HG02981 (cell line): ENCODE results near the gene RNF168.
A peak's percentile ranks its signal among the peaks of the same experiment; 100 is the strongest.
"Not testable (repeated sequence)": the region's sequence is repeated elsewhere in the genome, so short reads cannot be mapped to it uniquely, and the experiment has no call there.

Source experiments
- ATAC-seq: cut with Tn5 transposase; IDR thresholded peaks from one replicate; pipeline ENCODE4 v1.9.1; 2021; ENCODE audit warnings: mild to moderate bottlenecking, moderate library complexity; ENCODE audit not compliant: unreplicated experiment

The RNF168 gene

GRCh38 chr3:196514913-196515621, 11.5 kb upstream of the RNF168 start, which contains the start of gene SMCO1:
Gene SMCO1 (minus strand): TSS chr3:196515346. CDS start chr3:196515209, 137 bp downstream.
- ATAC-seq, result no peak

DNA sequence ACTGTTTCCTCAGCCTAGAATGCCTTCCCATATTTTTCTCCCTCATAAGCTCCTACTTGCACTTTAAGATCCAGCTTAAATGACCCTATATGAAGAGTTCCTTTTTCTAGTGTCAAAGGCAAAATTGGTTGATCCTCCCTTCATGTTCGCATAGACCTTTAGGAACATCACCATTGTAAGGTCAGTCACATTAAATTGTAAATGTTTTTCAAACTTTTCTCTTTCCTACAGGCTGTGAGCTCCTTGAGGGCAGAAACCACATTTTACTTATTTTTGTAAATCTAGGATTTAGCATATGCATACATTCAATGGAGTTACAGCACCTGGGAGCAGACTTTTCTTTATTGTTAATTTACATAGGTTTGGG, 10.8 kb upstream of the RNF168 start:
- no peak for ATAC-seq

- no peak for ATAC-seq
Measured at GRCh38 chr3:196513697-196514349, 10.3 kb upstream of the RNF168 start.

DNA sequence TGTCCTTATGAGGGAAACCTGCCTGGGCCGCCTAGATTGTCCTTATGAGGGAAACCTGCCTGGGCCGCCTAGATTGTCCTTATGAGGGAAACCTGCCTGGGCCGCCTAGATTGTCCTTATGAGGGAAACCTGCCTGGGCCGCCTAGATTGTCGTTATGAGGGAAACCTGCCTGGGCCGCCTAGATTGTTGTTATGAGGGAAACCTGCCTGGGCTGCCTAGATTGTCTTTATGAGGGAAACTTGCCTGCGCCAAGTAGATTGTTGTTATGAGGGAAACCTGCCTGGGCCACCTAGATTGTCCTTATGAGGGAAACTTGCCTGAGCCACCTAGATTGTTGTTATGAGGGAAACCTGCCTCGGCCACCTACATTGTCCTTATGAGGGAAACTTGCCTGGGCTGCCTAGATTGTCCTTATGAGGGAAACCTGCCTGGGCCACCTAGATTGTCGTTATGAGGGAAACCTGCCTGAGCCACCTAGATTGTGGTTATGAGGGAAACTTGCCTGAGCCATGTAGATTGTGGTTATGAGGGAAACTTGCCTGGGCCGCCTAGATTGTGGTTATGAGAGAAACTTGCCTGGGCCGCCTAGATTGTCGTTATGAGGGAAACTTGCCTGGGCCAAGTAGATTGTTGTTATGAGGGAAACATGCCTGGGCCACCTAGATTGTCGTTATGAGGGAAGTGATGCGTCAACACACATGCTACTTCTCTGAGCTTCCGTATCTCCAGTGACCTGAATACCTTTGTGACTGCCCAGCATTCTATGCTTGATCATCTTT, 8.3 kb upstream of the RNF168 start:
- not testable (repeated sequence) for ATAC-seq

DNA sequence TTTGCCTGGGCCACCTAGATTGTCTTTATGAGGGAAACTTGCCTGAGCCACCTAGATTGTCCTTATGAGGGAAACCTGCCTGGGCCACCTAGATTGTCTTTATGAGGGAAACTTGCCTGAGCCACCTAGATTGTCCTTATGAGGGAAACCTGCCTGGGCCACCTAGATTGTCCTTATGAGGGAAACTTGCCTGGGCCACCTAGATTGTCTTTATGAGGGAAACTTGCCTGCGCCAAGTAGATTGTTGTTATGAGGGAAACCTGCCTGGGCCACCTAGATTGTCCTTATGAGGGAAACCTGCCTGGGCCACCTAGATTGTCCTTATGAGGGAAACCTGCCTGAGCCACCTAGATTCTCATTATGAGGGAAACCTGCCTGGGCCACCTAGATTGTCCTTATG, 7.5 kb upstream of the RNF168 start:
- ATAC-seq, result not testable (repeated sequence)

- no peak for ATAC-seq
Measured at GRCh38 chr3:196506687-196507086, 3.1 kb upstream of the RNF168 start.

DNA sequence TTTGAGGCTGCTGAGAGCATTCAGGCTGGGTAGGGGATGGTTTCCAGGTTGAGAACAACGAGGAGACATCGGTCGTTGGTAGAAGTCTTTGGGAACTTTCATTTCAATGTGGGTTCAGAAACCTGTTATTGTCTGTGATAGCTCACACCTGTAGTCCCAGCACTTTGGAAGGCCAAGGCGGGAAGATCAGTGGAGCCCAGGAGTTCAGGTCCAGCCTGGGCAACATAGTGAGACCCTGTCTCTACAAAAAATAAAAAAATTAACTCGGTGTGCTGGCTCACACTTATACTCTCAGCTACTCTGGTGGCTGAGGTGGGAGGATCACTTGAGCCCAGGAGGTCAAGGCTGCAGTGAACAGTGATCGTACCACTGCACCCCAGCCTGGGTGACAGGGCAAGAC, 988 bp upstream of the RNF168 start:
- ATAC-seq, result no peak

DNA sequence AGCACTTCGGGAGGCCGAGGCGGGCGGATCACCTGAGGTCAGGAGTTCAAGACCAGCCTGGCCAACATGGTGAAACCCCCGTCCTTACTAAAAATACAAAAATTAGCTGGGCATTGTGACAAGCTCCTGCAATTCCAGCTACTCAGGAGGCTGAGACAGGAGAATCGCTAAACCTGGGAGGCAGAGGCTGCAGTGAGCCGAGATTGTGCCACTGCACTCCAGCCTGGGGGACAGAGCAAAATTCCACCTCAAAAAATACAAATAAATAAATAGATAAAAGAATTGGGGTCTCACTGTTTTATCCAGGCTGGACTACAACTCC, 470 bp upstream of the RNF168 start:
- not testable (repeated sequence) for ATAC-seq

- ATAC-seq, result peak; percentile 18
Measured at GRCh38 chr3:196502775-196503195, 783 bp downstream of the RNF168 start.

GRCh38 chr3:196501316-196502044, 2.1 kb downstream of the RNF168 start:
- no peak for ATAC-seq

GRCh38 chr3:196499807-196500524, 3.6 kb downstream of the RNF168 start:
- ATAC-seq, result no peak

- ATAC-seq, result no peak
Measured at GRCh38 chr3:196499061-196499460, 4.5 kb downstream of the RNF168 start.

DNA sequence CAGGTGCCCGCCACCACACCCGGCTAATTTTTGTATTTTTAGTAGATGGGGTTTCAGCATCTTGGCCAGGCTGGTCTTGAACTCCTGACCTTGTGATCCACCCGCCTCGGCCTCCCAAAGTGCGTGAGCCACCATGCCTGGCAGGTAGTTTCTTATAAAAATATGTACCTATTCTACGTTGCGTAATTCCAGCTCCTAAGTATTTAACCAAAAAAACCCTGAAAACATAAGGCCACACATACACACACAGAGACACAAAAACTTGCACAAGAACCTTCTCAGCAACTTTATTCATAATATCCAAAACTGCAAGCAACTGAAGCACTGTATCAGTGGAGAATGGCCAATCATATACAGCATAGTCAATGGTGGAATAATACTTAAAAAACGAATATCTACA, 5.3 kb downstream of the RNF168 start:
- no peak for ATAC-seq

DNA sequence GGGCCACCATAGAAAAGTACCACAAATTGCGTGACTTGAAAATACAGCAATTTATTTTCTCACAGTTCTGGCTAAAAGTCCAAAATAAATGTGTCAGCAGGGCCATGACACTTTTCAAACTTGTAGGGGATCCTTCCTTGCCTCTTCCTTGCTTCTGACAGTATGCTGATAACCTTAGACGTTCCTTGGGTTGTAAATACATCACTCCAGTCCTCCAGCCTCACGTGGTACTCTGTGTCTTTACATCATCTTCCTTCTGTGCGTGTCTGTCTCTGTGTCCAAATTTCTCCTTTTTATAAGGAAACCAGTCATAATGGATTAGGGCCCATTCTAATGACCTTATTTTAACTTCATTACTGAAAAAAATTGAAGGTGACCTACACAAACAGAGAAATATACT, 7.4 kb downstream of the RNF168 start:
- ATAC-seq, result no peak

DNA sequence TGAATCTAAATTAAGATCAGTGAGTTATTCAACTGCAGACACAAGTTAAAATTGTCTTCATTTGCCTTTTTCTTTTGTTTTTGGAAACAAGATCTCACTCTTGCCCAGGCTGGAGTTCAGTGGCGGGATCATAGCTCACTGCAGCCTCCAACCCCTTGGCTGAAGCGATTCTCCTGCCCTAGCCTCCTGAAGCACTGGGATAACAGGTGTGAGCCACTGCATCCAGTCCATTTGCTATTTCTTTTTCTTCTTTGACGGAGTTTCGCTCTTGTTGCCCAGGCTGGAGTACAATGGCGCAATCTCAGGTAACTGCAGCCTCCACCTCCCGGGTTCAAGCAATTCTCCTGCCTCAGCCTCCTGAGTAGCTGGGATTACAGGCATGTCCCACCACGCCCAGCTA, 10.3 kb downstream of the RNF168 start:
- ATAC-seq, result no peak

GRCh38 chr3:196492080-196492479, 11.5 kb downstream of the RNF168 start:
- ATAC-seq, result no peak

- ATAC-seq, result no peak
Measured at GRCh38 chr3:196489747-196490146, 13.8 kb downstream of the RNF168 start.

GRCh38 chr3:196486263-196486662, 17.3 kb downstream of the RNF168 start:
- ATAC-seq, result no peak

DNA sequence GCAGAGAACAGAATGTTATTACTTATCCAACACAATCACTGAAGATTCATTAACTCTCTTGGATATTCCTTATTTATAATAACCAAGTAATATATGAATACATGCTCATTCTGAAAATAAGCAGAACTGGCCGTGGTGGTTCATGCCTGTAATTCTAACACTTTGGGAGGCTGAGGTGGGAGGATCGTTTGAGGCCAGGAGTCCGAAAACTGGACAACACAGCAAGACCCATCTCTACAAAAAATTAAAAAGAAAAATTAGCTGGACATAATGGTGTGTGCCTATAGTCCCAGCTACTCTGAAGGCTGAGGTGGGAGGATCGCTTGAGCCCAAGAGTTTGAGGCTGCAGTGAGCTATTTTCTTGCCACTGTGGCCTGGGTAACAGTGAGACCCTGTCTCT, 25.9 kb downstream of the RNF168 start:
- no peak for ATAC-seq

DNA sequence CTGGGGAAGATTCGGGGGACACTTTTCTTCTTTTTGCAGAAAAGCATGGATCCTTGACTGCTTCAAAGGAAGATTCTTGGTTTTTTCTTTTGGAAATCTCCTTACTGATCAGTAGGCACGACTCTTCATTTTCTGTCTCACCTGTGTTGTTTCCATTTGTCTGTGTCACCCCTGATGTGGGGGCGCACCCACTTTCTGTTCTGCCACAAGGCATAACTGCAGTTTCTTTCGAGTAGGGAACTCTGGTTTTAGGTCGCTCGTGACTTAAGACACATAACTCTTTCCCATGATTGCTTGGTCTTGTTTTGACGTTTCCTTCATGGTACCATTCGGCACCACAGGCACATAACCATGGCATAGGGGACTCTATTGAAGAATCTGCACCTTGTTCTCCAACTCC, 31.3 kb downstream of the RNF168 start:
- no peak for ATAC-seq

GRCh38 chr3:196471551-196471950, 32.0 kb downstream of the RNF168 start:
- no peak for ATAC-seq
